ENCODE measurements around the gene SLC66A3.

- no peak for TF ChIP-seq EZH2phosphoT487 (IDR thresholded peaks at IDR 0.05; ENCODE audit: insufficient read depth, low read depth)
- TF ChIP-seq EZH2 (IDR thresholded peaks at IDR 0.05; ENCODE audit: insufficient read depth, poor library complexity, severe bottlenecking), result no peak
Measured at GRCh38 chr2:11140492-11140891, 14.8 kb upstream of the SLC66A3 start.

Data from GM23248 (cell line).